ENCODE measurements around the gene SELPLG. TPM values are rescaled to one million over a fixed set of nuclear protein-coding genes. Genes with fewer than 3 reads are reported as not detected.

SELPLG gene
- total RNA-seq, 1 donor from 2014 or later: 5.8 TPM

DNA sequence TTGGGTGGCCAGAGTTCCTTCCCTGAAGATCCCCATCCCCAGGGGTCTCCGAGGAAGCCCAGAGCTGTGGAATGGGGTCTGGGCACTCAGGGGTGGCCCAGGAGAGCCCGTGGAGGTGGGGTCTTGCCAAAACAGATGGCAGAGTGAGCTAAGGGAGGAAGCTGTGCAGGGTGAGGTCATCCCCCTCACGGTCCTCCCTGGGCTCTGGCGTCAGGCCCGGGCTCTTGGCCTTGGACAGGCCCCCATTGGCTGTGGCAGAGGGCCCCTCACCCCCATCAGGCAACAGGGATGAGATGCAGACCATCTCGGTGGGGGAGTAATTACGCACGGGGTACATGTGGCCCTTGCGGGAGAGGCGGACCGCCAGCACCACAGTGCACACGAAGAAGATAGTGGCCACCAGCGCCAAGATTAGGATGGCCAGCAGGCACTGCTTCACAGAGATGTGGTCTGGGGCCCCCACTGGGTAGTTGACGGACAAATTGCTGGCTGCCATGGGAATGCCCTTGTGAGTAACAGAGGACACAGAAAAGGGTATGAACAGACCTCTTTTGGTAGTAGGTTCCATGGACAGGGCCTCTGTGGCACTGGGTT is 10.7 kb downstream of the SELPLG start:
- H3K27me3 ChIP-seq (ENCODE audit: insufficient read depth, low read length): no peaks in the 10 kb centered on the region
- no peak overlapping the region for H3K4me3 ChIP-seq (ENCODE audit: insufficient read depth, low read depth, low read length)
- H3K9ac ChIP-seq (ENCODE audit: low read length): no peak overlapping the region
- peaks cover 5% of the 10 kb centered on the region for H3K4me1 ChIP-seq (ENCODE audit: insufficient read depth, low read length)
- Mint-ChIP-seq H3K9me3 (ENCODE audit: unreplicated experiment) (no peaks in the 10 kb centered on the region), H3K4me1 (ENCODE audit: low read depth, unreplicated experiment) (peaks cover 11% of the 10 kb centered on the region), H3K27ac (ENCODE audit: unreplicated experiment) (no peak overlapping the region), H3K4me3 (ENCODE audit: unreplicated experiment) (no peak overlapping the region), H3K36me3 (ENCODE audit: low read depth, unreplicated experiment) (peaks cover 10% of the 10 kb centered on the region), H3K27me3 (ENCODE audit: low read depth, unreplicated experiment) (no peaks in the 10 kb centered on the region)
- TF ChIP-seq, protein P1, sequence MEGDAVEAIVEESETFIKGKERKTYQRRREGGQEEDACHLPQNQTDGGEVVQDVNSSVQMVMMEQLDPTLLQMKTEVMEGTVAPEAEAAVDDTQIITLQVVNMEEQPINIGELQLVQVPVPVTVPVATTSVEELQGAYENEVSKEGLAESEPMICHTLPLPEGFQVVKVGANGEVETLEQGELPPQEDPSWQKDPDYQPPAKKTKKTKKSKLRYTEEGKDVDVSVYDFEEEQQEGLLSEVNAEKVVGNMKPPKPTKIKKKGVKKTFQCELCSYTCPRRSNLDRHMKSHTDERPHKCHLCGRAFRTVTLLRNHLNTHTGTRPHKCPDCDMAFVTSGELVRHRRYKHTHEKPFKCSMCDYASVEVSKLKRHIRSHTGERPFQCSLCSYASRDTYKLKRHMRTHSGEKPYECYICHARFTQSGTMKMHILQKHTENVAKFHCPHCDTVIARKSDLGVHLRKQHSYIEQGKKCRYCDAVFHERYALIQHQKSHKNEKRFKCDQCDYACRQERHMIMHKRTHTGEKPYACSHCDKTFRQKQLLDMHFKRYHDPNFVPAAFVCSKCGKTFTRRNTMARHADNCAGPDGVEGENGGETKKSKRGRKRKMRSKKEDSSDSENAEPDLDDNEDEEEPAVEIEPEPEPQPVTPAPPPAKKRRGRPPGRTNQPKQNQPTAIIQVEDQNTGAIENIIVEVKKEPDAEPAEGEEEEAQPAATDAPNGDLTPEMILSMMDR (IDR thresholded peaks at IDR 0.05; ENCODE audit: insufficient read depth, low read depth, low read length): no peak
- TF ChIP-seq EZH2 (IDR thresholded peaks at IDR 0.05; ENCODE audit: insufficient read depth, low read length): no peak
- FAIRE-seq (no peak), DNase-seq (ENCODE audit: low read depth) (no peak)
- no peak overlapping the region for H2AFZ ChIP-seq (ENCODE audit: low read depth, low read length)
- no peaks in the 10 kb centered on the region for H3K9me3 ChIP-seq (ENCODE audit: insufficient read depth, low read depth, low read length)
- no peaks in the 10 kb centered on the region for H4K20me1 ChIP-seq (ENCODE audit: insufficient read depth, low read length)
- H3K36me3 ChIP-seq (ENCODE audit: insufficient read depth, low read length): no peaks in the 10 kb centered on the region
- H3K79me2 ChIP-seq (ENCODE audit: insufficient read depth, low read length): no peaks in the 10 kb centered on the region
- H3K4me2 ChIP-seq (ENCODE audit: low read length): no peak overlapping the region
- no peak overlapping the region for H3K27ac ChIP-seq (ENCODE audit: low read depth, low read length)

DNA sequence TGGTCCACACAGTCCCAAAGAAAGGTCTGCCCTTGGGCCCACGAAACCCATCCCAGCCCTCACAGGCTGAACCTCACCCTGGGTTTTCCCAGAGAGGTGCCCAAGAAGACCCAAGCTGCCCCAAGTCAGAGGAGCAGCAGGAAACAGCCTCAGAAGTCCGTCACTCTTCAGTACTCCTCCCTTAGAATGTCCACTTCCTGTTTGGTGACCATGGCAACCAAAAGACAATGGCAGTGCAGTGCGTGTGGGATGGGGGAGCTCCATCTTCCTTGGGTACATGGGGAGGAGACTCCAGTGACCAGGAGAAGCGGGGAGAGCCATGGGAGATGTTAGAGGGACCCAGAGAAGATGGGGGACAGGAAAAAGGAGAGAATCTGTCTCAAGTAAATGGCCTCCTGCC is 11.3 kb downstream of the SELPLG start:
- no peak for DNase-seq (ENCODE audit: low read depth)
- peak overlapping the region; percentile 23 for H2AFZ ChIP-seq (ENCODE audit: low read depth, low read length)

DNA sequence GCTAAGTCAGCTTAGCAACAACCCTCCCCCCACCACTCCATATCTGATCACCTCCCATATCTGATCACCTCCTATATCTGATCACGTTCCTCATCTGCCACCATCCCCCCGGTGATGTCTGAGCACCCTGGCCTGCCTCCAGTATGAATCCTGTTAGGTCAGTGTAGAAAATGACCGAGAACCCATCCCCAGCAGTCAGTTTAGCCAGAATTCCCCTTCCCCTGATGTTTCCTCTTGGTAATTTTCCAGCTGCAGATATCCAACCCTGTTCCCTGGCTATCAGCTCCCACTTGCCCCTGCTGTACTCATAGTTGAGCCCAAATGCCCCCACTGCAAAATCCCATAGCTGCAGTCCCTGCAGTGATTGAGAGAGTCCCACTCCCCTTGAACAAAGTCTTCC is 12.5 kb downstream of the SELPLG start:
- peaks cover under 1% of the 10 kb centered on the region for H3K9me3 ChIP-seq (ENCODE audit: insufficient read depth, low read depth, low read length)
- no peak overlapping the region for H3K4me3 Mint-ChIP-seq (ENCODE audit: unreplicated experiment)
- H3K4me1 ChIP-seq (ENCODE audit: insufficient read depth, low read length): peaks cover 11% of the 10 kb centered on the region
- no peak overlapping the region for H3K27ac Mint-ChIP-seq (ENCODE audit: unreplicated experiment)
- no peak overlapping the region for H2AFZ ChIP-seq (ENCODE audit: low read depth, low read length)
- no peak overlapping the region for H3K4me3 ChIP-seq (ENCODE audit: insufficient read depth, low read depth, low read length)
- FAIRE-seq: no peak
- DNase-seq (ENCODE audit: low read depth): no peak
- H3K36me3 Mint-ChIP-seq (ENCODE audit: low read depth, unreplicated experiment): peaks cover 14% of the 10 kb centered on the region
- peaks cover 19% of the 10 kb centered on the region for H3K4me1 Mint-ChIP-seq (ENCODE audit: low read depth, unreplicated experiment)
- H3K27ac ChIP-seq (ENCODE audit: low read depth, low read length): no peak overlapping the region
- H3K4me2 ChIP-seq (ENCODE audit: low read length): no peak overlapping the region
- H3K36me3 ChIP-seq (ENCODE audit: insufficient read depth, low read length): no peaks in the 10 kb centered on the region
- H4K20me1 ChIP-seq (ENCODE audit: insufficient read depth, low read length): no peaks in the 10 kb centered on the region
- H3K9me3 Mint-ChIP-seq (ENCODE audit: unreplicated experiment): peaks cover 3% of the 10 kb centered on the region
- TF ChIP-seq EZH2 (IDR thresholded peaks at IDR 0.05; ENCODE audit: insufficient read depth, low read length): no peak
- TF ChIP-seq, protein P1 (IDR thresholded peaks at IDR 0.05; ENCODE audit: insufficient read depth, low read depth, low read length): no peak
- H3K27me3 Mint-ChIP-seq (ENCODE audit: low read depth, unreplicated experiment): no peaks in the 10 kb centered on the region
- no peaks in the 10 kb centered on the region for H3K27me3 ChIP-seq (ENCODE audit: insufficient read depth, low read length)
- no peak overlapping the region for H3K9ac ChIP-seq (ENCODE audit: low read length)
- no peaks in the 10 kb centered on the region for H3K79me2 ChIP-seq (ENCODE audit: insufficient read depth, low read length)

More for the DNA sequence above, 11.3 kb downstream of the SELPLG start:
- TF ChIP-seq EZH2 (IDR thresholded peaks at IDR 0.05; ENCODE audit: insufficient read depth, low read length): no peak
- TF ChIP-seq, protein P1 (IDR thresholded peaks at IDR 0.05; ENCODE audit: insufficient read depth, low read depth, low read length): no peak
- Histone ChIP-seq H3K79me2 (ENCODE audit: insufficient read depth, low read length) (no peaks in the 10 kb centered on the region), H3K4me1 (ENCODE audit: insufficient read depth, low read length) (peaks cover 5% of the 10 kb centered on the region), H3K27me3 (ENCODE audit: insufficient read depth, low read length) (no peaks in the 10 kb centered on the region), H4K20me1 (ENCODE audit: insufficient read depth, low read length) (no peaks in the 10 kb centered on the region), H3K4me2 (ENCODE audit: low read length) (peak overlapping the region; percentile 2), H3K4me3 (ENCODE audit: insufficient read depth, low read depth, low read length) (no peak overlapping the region), H3K27ac (ENCODE audit: low read depth, low read length) (no peak overlapping the region), H3K9me3 (ENCODE audit: insufficient read depth, low read depth, low read length) (no peaks in the 10 kb centered on the region), H3K9ac (ENCODE audit: low read length) (no peak overlapping the region), H3K36me3 (ENCODE audit: insufficient read depth, low read length) (no peaks in the 10 kb centered on the region)
- no peak for FAIRE-seq
- Mint-ChIP-seq H3K4me1 (ENCODE audit: low read depth, unreplicated experiment) (peaks cover 11% of the 10 kb centered on the region), H3K4me3 (ENCODE audit: unreplicated experiment) (no peak overlapping the region), H3K36me3 (ENCODE audit: low read depth, unreplicated experiment) (peaks cover 10% of the 10 kb centered on the region), H3K9me3 (ENCODE audit: unreplicated experiment) (no peaks in the 10 kb centered on the region), H3K27me3 (ENCODE audit: low read depth, unreplicated experiment) (no peaks in the 10 kb centered on the region), H3K27ac (ENCODE audit: unreplicated experiment) (peak overlapping the region; percentile 68)

Data from astrocyte (in vitro differentiated cells and primary cell).